ENCODE results near the gene CCL3. TPM values are rescaled to one million over a fixed set of nuclear protein-coding genes. Genes with fewer than 3 reads are reported as not detected.
"Not testable (repeated sequence)": the region's sequence is repeated elsewhere in the genome, so short reads cannot be mapped to it uniquely, and the experiment has no call there.

The CCL3 gene
- total and polyA plus RNA-seq, 2 experiments from 2014 or later: not detected

GRCh38 chr17:36099004-36099403 is 9.1 kb upstream of the CCL3 start:
- not testable (repeated sequence) for H3K9me3 Mint-ChIP-seq; H3K36me3 Mint-ChIP-seq (ENCODE audit: low read depth)

GRCh38 chr17:36095992-36096391 is 6.0 kb upstream of the CCL3 start:
- no peak overlapping the region for H3K27ac ChIP-seq (ENCODE audit: low read depth)
- H3F3A ChIP-seq (replicated peaks; ENCODE audit: low read depth): no peaks in the 10 kb centered on the region
- H3K9me2 ChIP-seq (ENCODE audit: insufficient read depth): 0 out of 2 replicates have a peak, but pooled peaks cover 6% of the 10 kb centered on the region
- Mint-ChIP-seq H3K9me3 (no peaks in the 10 kb centered on the region; the same call in 2 of the 3 replicates), H3K36me3 (ENCODE audit: low read depth) (no peaks in the 10 kb centered on the region), H3K4me3 (no peak overlapping the region; the same call in 2 of the 3 replicates), H3K4me1 (peaks cover 4% of the 10 kb centered on the region), H3K27me3 (ENCODE audit: insufficient read depth, low read depth, poor library complexity) (peaks cover 7% of the 10 kb centered on the region), H3K27ac (no peak overlapping the region)
- no peaks in the 10 kb centered on the region for H3K27me3 ChIP-seq (ENCODE audit: insufficient read depth)
- peak overlapping the region; percentile 86; the same call in 1 of the 2 replicates for H2AFZ ChIP-seq
- H3K4me1 ChIP-seq (ENCODE audit: insufficient read depth): no peaks in the 10 kb centered on the region
- DNase-seq (ENCODE audit: low spot score): no peak
- TF ChIP-seq CREB1 (CRISPR knock-in tag; IDR thresholded peaks at IDR 0.05; ENCODE audit: low read depth) (no peak), EZH2 (IDR thresholded peaks at IDR 0.05; ENCODE audit: low read depth, unreplicated experiment) (no peak), POLR2AphosphoS5 (IDR thresholded peaks at IDR 0.05; ENCODE audit: low read depth) (no peak), ZNF114 (CRISPR knock-in tag; IDR thresholded peaks at IDR 0.05) (no peak), STAT1 (IDR thresholded peaks at IDR 0.05; ENCODE audit: unreplicated experiment) (no peak), ZNF331 (CRISPR knock-in tag; IDR thresholded peaks at IDR 0.05; ENCODE audit: low read depth) (no peak), CTCF (conservative IDR thresholded peaks at IDR 0.05; ENCODE audit: low read depth in 2 of 2) (no peak), NANOG (IDR thresholded peaks at IDR 0.05; ENCODE audit: borderline replicate concordance) (no peak)
- TF ChIP-seq, protein P1, sequence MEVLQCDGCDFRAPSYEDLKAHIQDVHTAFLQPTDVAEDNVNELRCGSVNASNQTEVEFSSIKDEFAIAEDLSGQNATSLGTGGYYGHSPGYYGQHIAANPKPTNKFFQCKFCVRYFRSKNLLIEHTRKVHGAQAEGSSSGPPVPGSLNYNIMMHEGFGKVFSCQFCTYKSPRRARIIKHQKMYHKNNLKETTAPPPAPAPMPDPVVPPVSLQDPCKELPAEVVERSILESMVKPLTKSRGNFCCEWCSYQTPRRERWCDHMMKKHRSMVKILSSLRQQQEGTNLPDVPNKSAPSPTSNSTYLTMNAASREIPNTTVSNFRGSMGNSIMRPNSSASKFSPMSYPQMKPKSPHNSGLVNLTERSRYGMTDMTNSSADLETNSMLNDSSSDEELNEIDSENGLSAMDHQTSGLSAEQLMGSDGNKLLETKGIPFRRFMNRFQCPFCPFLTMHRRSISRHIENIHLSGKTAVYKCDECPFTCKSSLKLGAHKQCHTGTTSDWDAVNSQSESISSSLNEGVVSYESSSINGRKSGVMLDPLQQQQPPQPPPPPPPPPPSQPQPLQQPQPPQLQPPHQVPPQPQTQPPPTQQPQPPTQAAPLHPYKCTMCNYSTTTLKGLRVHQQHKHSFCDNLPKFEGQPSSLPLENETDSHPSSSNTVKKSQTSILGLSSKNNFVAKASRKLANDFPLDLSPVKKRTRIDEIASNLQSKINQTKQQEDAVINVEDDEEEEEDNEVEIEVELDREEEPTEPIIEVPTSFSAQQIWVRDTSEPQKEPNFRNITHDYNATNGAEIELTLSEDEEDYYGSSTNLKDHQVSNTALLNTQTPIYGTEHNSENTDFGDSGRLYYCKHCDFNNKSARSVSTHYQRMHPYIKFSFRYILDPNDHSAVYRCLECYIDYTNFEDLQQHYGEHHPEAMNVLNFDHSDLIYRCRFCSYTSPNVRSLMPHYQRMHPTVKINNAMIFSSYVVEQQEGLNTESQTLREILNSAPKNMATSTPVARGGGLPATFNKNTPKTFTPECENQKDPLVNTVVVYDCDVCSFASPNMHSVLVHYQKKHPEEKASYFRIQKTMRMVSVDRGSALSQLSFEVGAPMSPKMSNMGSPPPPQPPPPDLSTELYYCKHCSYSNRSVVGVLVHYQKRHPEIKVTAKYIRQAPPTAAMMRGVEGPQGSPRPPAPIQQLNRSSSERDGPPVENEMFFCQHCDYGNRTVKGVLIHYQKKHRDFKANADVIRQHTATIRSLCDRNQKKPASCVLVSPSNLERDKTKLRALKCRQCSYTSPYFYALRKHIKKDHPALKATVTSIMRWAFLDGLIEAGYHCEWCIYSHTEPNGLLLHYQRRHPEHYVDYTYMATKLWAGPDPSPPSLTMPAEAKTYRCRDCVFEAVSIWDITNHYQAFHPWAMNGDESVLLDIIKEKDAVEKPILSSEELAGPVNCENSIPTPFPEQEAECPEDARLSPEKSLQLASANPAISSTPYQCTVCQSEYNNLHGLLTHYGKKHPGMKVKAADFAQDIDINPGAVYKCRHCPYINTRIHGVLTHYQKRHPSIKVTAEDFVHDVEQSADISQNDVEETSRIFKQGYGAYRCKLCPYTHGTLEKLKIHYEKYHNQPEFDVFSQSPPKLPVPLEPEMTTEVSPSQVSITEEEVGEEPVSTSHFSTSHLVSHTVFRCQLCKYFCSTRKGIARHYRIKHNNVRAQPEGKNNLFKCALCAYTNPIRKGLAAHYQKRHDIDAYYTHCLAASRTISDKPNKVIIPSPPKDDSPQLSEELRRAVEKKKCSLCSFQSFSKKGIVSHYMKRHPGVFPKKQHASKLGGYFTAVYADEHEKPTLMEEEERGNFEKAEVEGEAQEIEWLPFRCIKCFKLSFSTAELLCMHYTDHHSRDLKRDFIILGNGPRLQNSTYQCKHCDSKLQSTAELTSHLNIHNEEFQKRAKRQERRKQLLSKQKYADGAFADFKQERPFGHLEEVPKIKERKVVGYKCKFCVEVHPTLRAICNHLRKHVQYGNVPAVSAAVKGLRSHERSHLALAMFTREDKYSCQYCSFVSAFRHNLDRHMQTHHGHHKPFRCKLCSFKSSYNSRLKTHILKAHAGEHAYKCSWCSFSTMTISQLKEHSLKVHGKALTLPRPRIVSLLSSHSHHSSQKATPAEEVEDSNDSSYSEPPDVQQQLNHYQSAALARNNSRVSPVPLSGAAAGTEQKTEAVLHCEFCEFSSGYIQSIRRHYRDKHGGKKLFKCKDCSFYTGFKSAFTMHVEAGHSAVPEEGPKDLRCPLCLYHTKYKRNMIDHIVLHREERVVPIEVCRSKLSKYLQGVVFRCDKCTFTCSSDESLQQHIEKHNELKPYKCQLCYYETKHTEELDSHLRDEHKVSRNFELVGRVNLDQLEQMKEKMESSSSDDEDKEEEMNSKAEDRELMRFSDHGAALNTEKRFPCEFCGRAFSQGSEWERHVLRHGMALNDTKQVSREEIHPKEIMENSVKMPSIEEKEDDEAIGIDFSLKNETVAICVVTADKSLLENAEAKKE (CRISPR knock-in tag; IDR thresholded peaks at IDR 0.05): no peak
- TF ChIP-seq, protein P2, sequence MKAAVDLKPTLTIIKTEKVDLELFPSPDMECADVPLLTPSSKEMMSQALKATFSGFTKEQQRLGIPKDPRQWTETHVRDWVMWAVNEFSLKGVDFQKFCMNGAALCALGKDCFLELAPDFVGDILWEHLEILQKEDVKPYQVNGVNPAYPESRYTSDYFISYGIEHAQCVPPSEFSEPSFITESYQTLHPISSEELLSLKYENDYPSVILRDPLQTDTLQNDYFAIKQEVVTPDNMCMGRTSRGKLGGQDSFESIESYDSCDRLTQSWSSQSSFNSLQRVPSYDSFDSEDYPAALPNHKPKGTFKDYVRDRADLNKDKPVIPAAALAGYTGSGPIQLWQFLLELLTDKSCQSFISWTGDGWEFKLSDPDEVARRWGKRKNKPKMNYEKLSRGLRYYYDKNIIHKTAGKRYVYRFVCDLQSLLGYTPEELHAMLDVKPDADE (IDR thresholded peaks at IDR 0.05): no peak
- no peak for ATAC-seq
- H3K36me3 ChIP-seq (ENCODE audit: insufficient read depth): no peaks in the 10 kb centered on the region
- H3K4me2 ChIP-seq: no peak overlapping the region
- no peak overlapping the region for H3K4me3 ChIP-seq
- no peaks in the 10 kb centered on the region for H3K79me2 ChIP-seq (replicated peaks; ENCODE audit: insufficient read depth)
- no peaks in the 10 kb centered on the region for H4K20me1 ChIP-seq (replicated peaks; ENCODE audit: insufficient read depth)

More at GRCh38 chr17:36099004-36099403, 9.1 kb upstream of the CCL3 start:
- not testable (repeated sequence) for H3K27ac ChIP-seq (ENCODE audit: low read depth); H3K4me1 ChIP-seq (ENCODE audit: insufficient read depth); H3K4me3 Mint-ChIP-seq; H3K4me2 ChIP-seq; H3F3A ChIP-seq (replicated peaks; ENCODE audit: low read depth); H3K36me3 ChIP-seq (ENCODE audit: insufficient read depth); H3K79me2 ChIP-seq (replicated peaks; ENCODE audit: insufficient read depth); H3K27ac Mint-ChIP-seq; H3K9me2 ChIP-seq (ENCODE audit: insufficient read depth); H4K20me1 ChIP-seq (replicated peaks; ENCODE audit: insufficient read depth); H3K27me3 ChIP-seq (ENCODE audit: insufficient read depth); ATAC-seq; H2AFZ ChIP-seq; H3K4me3 ChIP-seq; H3K27me3 Mint-ChIP-seq (ENCODE audit: insufficient read depth, low read depth, poor library complexity); DNase-seq (ENCODE audit: low spot score); H3K4me1 Mint-ChIP-seq
